Measurements from ENCODE around the gene DUSP14. TPM values are rescaled to one million over a fixed set of nuclear protein-coding genes. Genes with fewer than 3 reads are reported as not detected.

Gene DUSP14
- polyA plus RNA-seq, 3 donors, result 0.24 to 1.6 (median 1.1) TPM

DNA sequence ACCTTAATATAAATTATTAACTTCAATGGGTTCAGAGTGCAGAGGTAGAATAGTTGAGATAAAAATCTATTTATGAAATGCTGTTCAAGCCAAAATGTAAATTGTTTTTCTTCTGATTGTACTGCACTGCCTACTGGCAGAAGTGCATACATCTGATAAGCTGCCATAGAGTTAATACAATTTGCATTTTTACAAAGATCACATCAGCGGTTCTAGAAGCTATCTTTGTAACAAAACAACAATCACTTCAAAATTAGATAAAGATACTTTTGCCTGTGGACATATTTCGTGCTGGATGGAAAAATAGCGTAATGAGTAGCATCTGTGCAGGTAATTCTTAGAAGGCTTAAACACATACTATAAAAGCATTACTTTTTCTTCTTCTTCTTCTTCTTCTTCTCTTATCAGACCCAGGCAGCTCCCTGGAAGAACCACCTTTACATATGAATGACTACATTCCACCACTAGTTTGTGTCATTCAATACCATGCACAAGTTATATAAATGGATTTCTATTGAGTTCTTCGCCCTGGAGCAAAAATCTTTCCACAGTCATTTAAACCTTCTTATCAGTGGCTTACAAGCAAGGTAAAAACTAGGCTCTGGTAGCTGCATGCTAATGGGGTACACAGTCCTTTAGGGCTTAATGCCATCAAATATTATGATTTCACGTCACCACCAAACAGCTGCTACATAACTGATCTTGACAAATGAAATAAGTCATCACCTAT lies 72.5 kb downstream of the DUSP14 start:
- H3K9ac ChIP-seq (ENCODE audit: insufficient read depth, low read length, poor library complexity, severe bottlenecking), result no peak overlapping the region
- peaks cover 0 to 1% (median 0%) of the 10 kb centered on the region in 7 donors for H3K9me3 Mint-ChIP-seq
- DNase-seq, result no peak
- H3K27me3 ChIP-seq (ENCODE audit: control insufficient read depth in 2 of 2, insufficient read depth in 2 of 2, low read length in 2 of 2), result no peaks in the 10 kb centered on the region
- no peak overlapping the region for H3K4me3 ChIP-seq (replicated peaks in 1 of 3; ENCODE audit: low read depth in 2 of 3, low read length in 3 of 3)
- intact Hi-C loops (cut with micrococcal nuclease), result no loop called here
- H3K4me3 Mint-ChIP-seq, result no peak overlapping the region
- no peak overlapping the region for H3K27ac ChIP-seq (ENCODE audit: low read depth in 1 of 2, low read length in 2 of 2)
- H4K20me1 ChIP-seq (ENCODE audit: insufficient read depth, low read length), result no peaks in the 10 kb centered on the region
- H3K79me2 ChIP-seq (ENCODE audit: insufficient read depth, low read length), result no peaks in the 10 kb centered on the region
- no CpG with 5 or more reads among the region's 5 CpGs for WGBS (ENCODE audit: insufficient coverage)
- no peaks in the 10 kb centered on the region for H3K4me1 ChIP-seq (ENCODE audit: control insufficient read depth in 1 of 2, insufficient read depth in 2 of 2, low read length in 2 of 2)
- no peaks in the 10 kb centered on the region for H3K4me1 Mint-ChIP-seq
- H3K27ac Mint-ChIP-seq, result no peak overlapping the region
- H3K27me3 Mint-ChIP-seq (ENCODE audit: low read depth in 3 of 3), result no peaks in the 10 kb centered on the region
- no peak overlapping the region for H3K4me2 ChIP-seq (replicated peaks; ENCODE audit: extremely low read depth, low read length, poor library complexity, severe bottlenecking)
- TF ChIP-seq, protein P1, sequence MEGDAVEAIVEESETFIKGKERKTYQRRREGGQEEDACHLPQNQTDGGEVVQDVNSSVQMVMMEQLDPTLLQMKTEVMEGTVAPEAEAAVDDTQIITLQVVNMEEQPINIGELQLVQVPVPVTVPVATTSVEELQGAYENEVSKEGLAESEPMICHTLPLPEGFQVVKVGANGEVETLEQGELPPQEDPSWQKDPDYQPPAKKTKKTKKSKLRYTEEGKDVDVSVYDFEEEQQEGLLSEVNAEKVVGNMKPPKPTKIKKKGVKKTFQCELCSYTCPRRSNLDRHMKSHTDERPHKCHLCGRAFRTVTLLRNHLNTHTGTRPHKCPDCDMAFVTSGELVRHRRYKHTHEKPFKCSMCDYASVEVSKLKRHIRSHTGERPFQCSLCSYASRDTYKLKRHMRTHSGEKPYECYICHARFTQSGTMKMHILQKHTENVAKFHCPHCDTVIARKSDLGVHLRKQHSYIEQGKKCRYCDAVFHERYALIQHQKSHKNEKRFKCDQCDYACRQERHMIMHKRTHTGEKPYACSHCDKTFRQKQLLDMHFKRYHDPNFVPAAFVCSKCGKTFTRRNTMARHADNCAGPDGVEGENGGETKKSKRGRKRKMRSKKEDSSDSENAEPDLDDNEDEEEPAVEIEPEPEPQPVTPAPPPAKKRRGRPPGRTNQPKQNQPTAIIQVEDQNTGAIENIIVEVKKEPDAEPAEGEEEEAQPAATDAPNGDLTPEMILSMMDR (IDR thresholded peaks at IDR 0.05), result no peak
- peaks cover 68 to 82% of the 10 kb centered on the region in 2 donors for H3K36me3 Mint-ChIP-seq
- no peak overlapping the region for H2AFZ ChIP-seq (ENCODE audit: insufficient read depth, low read depth, low read length, poor library complexity, severe bottlenecking)
- no peaks in the 10 kb centered on the region for H3K9me3 ChIP-seq (replicated peaks in 1 of 2; ENCODE audit: control insufficient read depth in 1 of 2, insufficient read depth in 1 of 2, low read length in 2 of 2)
- H3K36me3 ChIP-seq (replicated peaks in 1 of 2; ENCODE audit: control insufficient read depth in 1 of 2, insufficient read depth in 2 of 2, low read length in 2 of 2), result peaks cover 69 to 88% of the 10 kb centered on the region in 2 donors

Other genes starting within 250 kb of the DUSP14 start
- not detected for gene C17orf78, start 113.9 kb upstream of the DUSP14 start, polyA plus RNA-seq
- 1 to 10 TPM; 3.5 to 4.6 (median 3.8) TPM for gene ACACA, start 83.1 kb upstream of the DUSP14 start, polyA plus RNA-seq
- gene TADA2A, start 83.0 kb upstream of the DUSP14 start, polyA plus RNA-seq, result 1 to 10 TPM; 2.9 to 8.2 (median 4.3) TPM
- gene SYNRG, start 119.5 kb downstream of the DUSP14 start, polyA plus RNA-seq, result 10 to 100 TPM; 13.1 to 17.5 (median 16.9) TPM
- 10 to 100 TPM in 1 of 3 donors, 1 to 10 TPM in 2; 6.4 to 11.3 (median 8.8) TPM for gene DDX52, start 153.6 kb downstream of the DUSP14 start, polyA plus RNA-seq